ENCODE measurements around the gene UBIAD1. TPM values are rescaled to one million over a fixed set of nuclear protein-coding genes. Genes with fewer than 3 reads are reported as not detected.

Gene UBIAD1
- total RNA-seq, 2 experiments from 2014 or later = 22.7 to 28.9 TPM

- DNase-seq (ENCODE audit: low spot score) = no peak
- Histone ChIP-seq H3K4me1 (ENCODE audit: insufficient read depth, low read length, poor library complexity, severe bottlenecking) (no peaks in the 10 kb centered on the region), H2AFZ (ENCODE audit: low read length) (no peak overlapping the region), H3K36me3 (ENCODE audit: insufficient read depth, low read length) (no peaks in the 10 kb centered on the region), H3K9me3 (ENCODE audit: low read length) (no peaks in the 10 kb centered on the region), H3K27ac (ENCODE audit: low read depth, low read length, poor library complexity, severe bottlenecking) (no peak overlapping the region), H4K20me1 (ENCODE audit: insufficient read depth, low read length) (no peaks in the 10 kb centered on the region), H3K4me3 (ENCODE audit: low read depth, low read length, poor library complexity, severe bottlenecking) (no peak overlapping the region), H3K4me2 (ENCODE audit: low read length) (no peak overlapping the region), H3K79me2 (ENCODE audit: insufficient read depth, low read depth, low read length) (no peaks in the 10 kb centered on the region), H3K9me2 (ENCODE audit: insufficient read depth, low read length) (no peaks in the 10 kb centered on the region)
- no TSS peak for BruUV-seq (replicated peaks)
- ChIA-PET CTCF (ENCODE audit: unreplicated experiment) (no interaction called here), POLR2A (no interaction called here)
- no peak for TF ChIP-seq EZH2phosphoT487 (IDR thresholded peaks at IDR 0.05; ENCODE audit: borderline replicate concordance, low read depth, low read length)
- TF ChIP-seq CTCF (conservative IDR thresholded peaks at IDR 0.05; ENCODE audit: low read length) = no peak
- intact Hi-C loops (cut with micrococcal nuclease; ENCODE audit: unreplicated experiment) = no loop called here
These were observed 57.4 kb downstream of the UBIAD1 start for GRCh38 chr1:11330411-11330810.

GRCh38 chr1:11331036-11331944, 58.3 kb downstream of the UBIAD1 start:
- intact Hi-C loops (cut with micrococcal nuclease; ENCODE audit: unreplicated experiment) = no loop called here
- Histone ChIP-seq H3K4me3 (ENCODE audit: low read depth, low read length, poor library complexity, severe bottlenecking) (no peak overlapping the region), H3K36me3 (ENCODE audit: insufficient read depth, low read length) (no peaks in the 10 kb centered on the region), H2AFZ (ENCODE audit: low read length) (no peak overlapping the region), H3K9me3 (ENCODE audit: low read length) (no peaks in the 10 kb centered on the region), H3K27ac (ENCODE audit: low read depth, low read length, poor library complexity, severe bottlenecking) (no peak overlapping the region), H4K20me1 (ENCODE audit: insufficient read depth, low read length) (no peaks in the 10 kb centered on the region), H3K4me2 (ENCODE audit: low read length) (no peak overlapping the region), H3K79me2 (ENCODE audit: insufficient read depth, low read depth, low read length) (no peaks in the 10 kb centered on the region), H3K9me2 (ENCODE audit: insufficient read depth, low read length) (no peaks in the 10 kb centered on the region), H3K4me1 (ENCODE audit: insufficient read depth, low read length, poor library complexity, severe bottlenecking) (no peaks in the 10 kb centered on the region)
- CTCF ChIA-PET (ENCODE audit: unreplicated experiment) = no interaction called here
- POLR2A ChIA-PET = no interaction called here
- DNase-seq (ENCODE audit: low spot score) = no peak
- TF ChIP-seq CTCF (conservative IDR thresholded peaks at IDR 0.05; ENCODE audit: low read length) (no peak), EZH2phosphoT487 (IDR thresholded peaks at IDR 0.05; ENCODE audit: borderline replicate concordance, low read depth, low read length) (no peak)
- BruUV-seq (replicated peaks) = no TSS peak

- POLR2A ChIA-PET = no interaction called here
- Histone ChIP-seq H3K79me2 (ENCODE audit: insufficient read depth, low read depth, low read length) (no peaks in the 10 kb centered on the region), H3K36me3 (ENCODE audit: insufficient read depth, low read length) (no peaks in the 10 kb centered on the region), H3K4me1 (ENCODE audit: insufficient read depth, low read length, poor library complexity, severe bottlenecking) (no peaks in the 10 kb centered on the region), H3K4me2 (ENCODE audit: low read length) (no peak overlapping the region), H3K9me2 (ENCODE audit: insufficient read depth, low read length) (no peaks in the 10 kb centered on the region), H4K20me1 (ENCODE audit: insufficient read depth, low read length) (no peaks in the 10 kb centered on the region), H3K27ac (ENCODE audit: low read depth, low read length, poor library complexity, severe bottlenecking) (no peak overlapping the region), H2AFZ (ENCODE audit: low read length) (no peak overlapping the region), H3K4me3 (ENCODE audit: low read depth, low read length, poor library complexity, severe bottlenecking) (no peak overlapping the region), H3K9me3 (ENCODE audit: low read length) (no peaks in the 10 kb centered on the region)
- TF ChIP-seq CTCF (conservative IDR thresholded peaks at IDR 0.05; ENCODE audit: low read length) (no peak), EZH2phosphoT487 (IDR thresholded peaks at IDR 0.05; ENCODE audit: borderline replicate concordance, low read depth, low read length) (no peak)
- DNase-seq (ENCODE audit: low spot score) = no peak
- intact Hi-C loops (cut with micrococcal nuclease; ENCODE audit: unreplicated experiment) = no loop called here
- BruUV-seq (replicated peaks) = no TSS peak
- CTCF ChIA-PET (ENCODE audit: unreplicated experiment) = no interaction called here
These were observed 59.0 kb downstream of the UBIAD1 start for GRCh38 chr1:11331945-11332546.

Data from OCI-LY7 (cell line).